ENCODE measurements around the gene TNIK.
"Not testable (repeated sequence)": the region's sequence is repeated elsewhere in the genome, so short reads cannot be mapped to it uniquely, and the experiment has no call there.

The TNIK gene

GRCh38 chr3:171126478-171127209, 333.6 kb downstream of the TNIK start:
- H3K4me1 ChIP-seq (ENCODE audit: control insufficient read depth, insufficient read depth, low read length) = peaks cover 11% of the 10 kb centered on the region
- H3K36me3 ChIP-seq (ENCODE audit: control insufficient read depth, insufficient read depth, low read length, severe bottlenecking) = no peaks in the 10 kb centered on the region
- no peak overlapping the region for H3K9ac ChIP-seq (ENCODE audit: low read length)
- no peaks in the 10 kb centered on the region for H3K9me3 ChIP-seq (ENCODE audit: control insufficient read depth, low read length)
- no peak for DNase-seq (ENCODE audit: low read depth)
- H3K4me3 ChIP-seq (ENCODE audit: low read length) = no peak overlapping the region
- H3K27me3 ChIP-seq (replicated peaks; ENCODE audit: control insufficient read depth, insufficient read depth, low read length) = no peaks in the 10 kb centered on the region

- H3K36me3 ChIP-seq (ENCODE audit: control insufficient read depth, insufficient read depth, low read length, severe bottlenecking) = no peaks in the 10 kb centered on the region
- H3K4me1 ChIP-seq (ENCODE audit: control insufficient read depth, insufficient read depth, low read length) = peaks cover 8% of the 10 kb centered on the region
- H3K27me3 ChIP-seq (replicated peaks; ENCODE audit: control insufficient read depth, insufficient read depth, low read length) = no peaks in the 10 kb centered on the region
- no peak overlapping the region for H3K9ac ChIP-seq (ENCODE audit: low read length)
- peak; percentile 76 for DNase-seq (ENCODE audit: low read depth)
- H3K4me3 ChIP-seq (ENCODE audit: low read length) = no peak overlapping the region
- no peaks in the 10 kb centered on the region for H3K9me3 ChIP-seq (ENCODE audit: control insufficient read depth, low read length)
These were observed 335.2 kb downstream of the TNIK start for GRCh38 chr3:171125010-171125409.

- Histone ChIP-seq H3K4me1 (ENCODE audit: control insufficient read depth, insufficient read depth, low read length) (peaks cover 4% of the 10 kb centered on the region), H3K9me3 (ENCODE audit: control insufficient read depth, low read length) (no peaks in the 10 kb centered on the region), H3K36me3 (ENCODE audit: control insufficient read depth, insufficient read depth, low read length, severe bottlenecking) (no peaks in the 10 kb centered on the region), H3K9ac (ENCODE audit: low read length) (no peak overlapping the region), H3K27me3 (replicated peaks; ENCODE audit: control insufficient read depth, insufficient read depth, low read length) (no peaks in the 10 kb centered on the region), H3K4me3 (ENCODE audit: low read length) (no peak overlapping the region)
- DNase-seq (ENCODE audit: low read depth) = no peak
These were observed 336.3 kb downstream of the TNIK start for GRCh38 chr3:171123915-171124314.

GRCh38 chr3:171122861-171123260, 337.3 kb downstream of the TNIK start:
- H3K9ac ChIP-seq (ENCODE audit: low read length) = no peak overlapping the region

GRCh38 chr3:171122240-171122639, 338.0 kb downstream of the TNIK start:
- Histone ChIP-seq H3K4me1 (ENCODE audit: control insufficient read depth, insufficient read depth, low read length) (peaks cover 4% of the 10 kb centered on the region), H3K27me3 (replicated peaks; ENCODE audit: control insufficient read depth, insufficient read depth, low read length) (no peaks in the 10 kb centered on the region), H3K9ac (ENCODE audit: low read length) (no peak overlapping the region), H3K9me3 (ENCODE audit: control insufficient read depth, low read length) (no peaks in the 10 kb centered on the region), H3K4me3 (ENCODE audit: low read length) (no peak overlapping the region), H3K36me3 (ENCODE audit: control insufficient read depth, insufficient read depth, low read length, severe bottlenecking) (no peaks in the 10 kb centered on the region)
- no peak for DNase-seq (ENCODE audit: low read depth)

More at GRCh38 chr3:171122861-171123260, 337.3 kb downstream of the TNIK start:
- Histone ChIP-seq H3K9me3 (ENCODE audit: control insufficient read depth, low read length) (no peaks in the 10 kb centered on the region), H3K4me3 (ENCODE audit: low read length) (no peak overlapping the region), H3K27me3 (replicated peaks; ENCODE audit: control insufficient read depth, insufficient read depth, low read length) (no peaks in the 10 kb centered on the region), H3K36me3 (ENCODE audit: control insufficient read depth, insufficient read depth, low read length, severe bottlenecking) (no peaks in the 10 kb centered on the region), H3K4me1 (ENCODE audit: control insufficient read depth, insufficient read depth, low read length) (peaks cover 4% of the 10 kb centered on the region)
- DNase-seq (ENCODE audit: low read depth) = no peak

GRCh38 chr3:171121801-171122200, 338.4 kb downstream of the TNIK start:
- DNase-seq (ENCODE audit: low read depth) = no peak
- Histone ChIP-seq H3K9ac (ENCODE audit: low read length) (no peak overlapping the region), H3K4me3 (ENCODE audit: low read length) (no peak overlapping the region), H3K27me3 (replicated peaks; ENCODE audit: control insufficient read depth, insufficient read depth, low read length) (no peaks in the 10 kb centered on the region), H3K4me1 (ENCODE audit: control insufficient read depth, insufficient read depth, low read length) (peaks cover 6% of the 10 kb centered on the region), H3K9me3 (ENCODE audit: control insufficient read depth, low read length) (no peaks in the 10 kb centered on the region), H3K36me3 (ENCODE audit: control insufficient read depth, insufficient read depth, low read length, severe bottlenecking) (no peaks in the 10 kb centered on the region)

GRCh38 chr3:171119402-171119801, 340.8 kb downstream of the TNIK start:
- not testable (repeated sequence) for H3K9me3 ChIP-seq (ENCODE audit: control insufficient read depth, low read length); H3K4me3 ChIP-seq (ENCODE audit: low read length); H3K36me3 ChIP-seq (ENCODE audit: control insufficient read depth, insufficient read depth, low read length, severe bottlenecking); H3K9ac ChIP-seq (ENCODE audit: low read length); H3K27me3 ChIP-seq (replicated peaks; ENCODE audit: control insufficient read depth, insufficient read depth, low read length); DNase-seq (ENCODE audit: low read depth)
- H3K4me1 ChIP-seq (ENCODE audit: control insufficient read depth, insufficient read depth, low read length) = peaks cover 14% of the 10 kb centered on the region

GRCh38 chr3:171118993-171119392, 341.2 kb downstream of the TNIK start:
- H3K9ac ChIP-seq (ENCODE audit: low read length); H3K9me3 ChIP-seq (ENCODE audit: control insufficient read depth, low read length); H3K4me3 ChIP-seq (ENCODE audit: low read length); DNase-seq (ENCODE audit: low read depth); H3K36me3 ChIP-seq (ENCODE audit: control insufficient read depth, insufficient read depth, low read length, severe bottlenecking); H3K27me3 ChIP-seq (replicated peaks; ENCODE audit: control insufficient read depth, insufficient read depth, low read length): not testable (repeated sequence)
- peaks cover 10% of the 10 kb centered on the region for H3K4me1 ChIP-seq (ENCODE audit: control insufficient read depth, insufficient read depth, low read length)

- H3K36me3 ChIP-seq (ENCODE audit: control insufficient read depth, insufficient read depth, low read length, severe bottlenecking) = no peaks in the 10 kb centered on the region
- H3K4me1 ChIP-seq (ENCODE audit: control insufficient read depth, insufficient read depth, low read length) = peaks cover 9% of the 10 kb centered on the region
- no peak for DNase-seq (ENCODE audit: low read depth)
- H3K9ac ChIP-seq (ENCODE audit: low read length) = no peak overlapping the region
- no peaks in the 10 kb centered on the region for H3K27me3 ChIP-seq (replicated peaks; ENCODE audit: control insufficient read depth, insufficient read depth, low read length)
- no peak overlapping the region for H3K4me3 ChIP-seq (ENCODE audit: low read length)
- no peaks in the 10 kb centered on the region for H3K9me3 ChIP-seq (ENCODE audit: control insufficient read depth, low read length)
These were observed 343.3 kb downstream of the TNIK start for GRCh38 chr3:171116824-171117395.

GRCh38 chr3:171116365-171116764, 343.8 kb downstream of the TNIK start:
- Histone ChIP-seq H3K9me3 (ENCODE audit: control insufficient read depth, low read length) (no peaks in the 10 kb centered on the region), H3K4me3 (ENCODE audit: low read length) (no peak overlapping the region), H3K9ac (ENCODE audit: low read length) (no peak overlapping the region), H3K36me3 (ENCODE audit: control insufficient read depth, insufficient read depth, low read length, severe bottlenecking) (no peaks in the 10 kb centered on the region), H3K4me1 (ENCODE audit: control insufficient read depth, insufficient read depth, low read length) (peaks cover 9% of the 10 kb centered on the region), H3K27me3 (replicated peaks; ENCODE audit: control insufficient read depth, insufficient read depth, low read length) (no peaks in the 10 kb centered on the region)
- DNase-seq (ENCODE audit: low read depth) = peak; percentile 41

- H3K9ac ChIP-seq (ENCODE audit: low read length) = no peak overlapping the region
- no peak for DNase-seq (ENCODE audit: low read depth)
- H3K4me3 ChIP-seq (ENCODE audit: low read length) = no peak overlapping the region
- H3K36me3 ChIP-seq (ENCODE audit: control insufficient read depth, insufficient read depth, low read length, severe bottlenecking) = no peaks in the 10 kb centered on the region
- peaks cover 9% of the 10 kb centered on the region for H3K4me1 ChIP-seq (ENCODE audit: control insufficient read depth, insufficient read depth, low read length)
- no peaks in the 10 kb centered on the region for H3K27me3 ChIP-seq (replicated peaks; ENCODE audit: control insufficient read depth, insufficient read depth, low read length)
- H3K9me3 ChIP-seq (ENCODE audit: control insufficient read depth, low read length) = no peaks in the 10 kb centered on the region
These were observed 344.5 kb downstream of the TNIK start for GRCh38 chr3:171115667-171116066.

Data from adipocyte (in vitro differentiated cells).